HG02870 (cell line): ENCODE results near the gene ZFP36L2.

ENCODE experiments used
- ATAC-seq: cut with Tn5 transposase; IDR thresholded peaks from one replicate; pipeline ENCODE4 v1.9.1; 2021; ENCODE audit warnings: mild to moderate bottlenecking, moderate library complexity; ENCODE audit not compliant: unreplicated experiment

Gene ZFP36L2

GRCh38 chr2:43250015-43250414 lies 23.6 kb upstream of the ZFP36L2 start:
- ATAC-seq: no peak

GRCh38 chr2:43248621-43249020 lies 22.2 kb upstream of the ZFP36L2 start:
- ATAC-seq: no peak

- no peak for ATAC-seq
Measured at GRCh38 chr2:43246641-43247040, 20.2 kb upstream of the ZFP36L2 start.

- no peak for ATAC-seq
Measured at GRCh38 chr2:43241558-43241957, 15.2 kb upstream of the ZFP36L2 start.

GRCh38 chr2:43240766-43241150 lies 14.4 kb upstream of the ZFP36L2 start:
- no peak for ATAC-seq

GRCh38 chr2:43239981-43240765 lies 13.8 kb upstream of the ZFP36L2 start:
- peak; percentile 65 for ATAC-seq

- ATAC-seq: no peak
Measured at GRCh38 chr2:43238813-43239212, 12.4 kb upstream of the ZFP36L2 start.

- ATAC-seq: no peak
Measured at GRCh38 chr2:43238176-43238575, 11.8 kb upstream of the ZFP36L2 start.

GRCh38 chr2:43233218-43234212 lies 7.1 kb upstream of the ZFP36L2 start:
- ATAC-seq: no peak

GRCh38 chr2:43230951-43231827 lies 4.8 kb upstream of the ZFP36L2 start:
- no peak for ATAC-seq

GRCh38 chr2:43230351-43230885 lies 4.0 kb upstream of the ZFP36L2 start:
- ATAC-seq: no peak

GRCh38 chr2:43228756-43229659 lies 2.6 kb upstream of the ZFP36L2 start:
- no peak for ATAC-seq

- ATAC-seq: no peak
Measured at GRCh38 chr2:43228321-43228751, 1.9 kb upstream of the ZFP36L2 start.

- no peak for ATAC-seq
Measured at GRCh38 chr2:43227830-43228281, 1.4 kb upstream of the ZFP36L2 start.

GRCh38 chr2:43226955-43227829 lies 786 bp upstream of the ZFP36L2 start:
- ATAC-seq: peak; percentile 24

GRCh38 chr2:43225788-43226557 lies 433 bp downstream of the ZFP36L2 start:
- ATAC-seq: peak; percentile 30

- no peak for ATAC-seq
Measured at GRCh38 chr2:43225093-43225787, 1.2 kb downstream of the ZFP36L2 start.
